T-helper 2 cell treated with Interferon-gamma antibody and Interleukin-4, amounts not matched to agents 100 ng/mL and 5 ng/mL, for 36 hours (primary cell): Measurements from ENCODE around the gene C14orf180. TPM values are rescaled to one million over a fixed set of nuclear protein-coding genes. Genes with fewer than 3 reads are reported as not detected.

Experiments used
- total RNA-seq: library from RNA; stranded (reverse); gene quantifications from 2 replicates; pipeline ENCODE4 v1.2.3, GENCODE V29; 2022

Gene C14orf180
- total RNA-seq, 1 donor from 2014 or later, result not detected

Other genes with a start within 250 kb of the C14orf180 start
- gene TMEM179, start 25.0 kb downstream of the C14orf180 start, total RNA-seq, result 0.11 and 0.30 TPM in 2 replicates
- gene INF2, start 109.9 kb downstream of the C14orf180 start, total RNA-seq, result 157 and 169 TPM in 2 replicates
- gene ADSS1, start 144.5 kb downstream of the C14orf180 start, total RNA-seq, result 1.0 and 1.8 TPM in 2 replicates
- gene SIVA1, start 173.4 kb downstream of the C14orf180 start, total RNA-seq, result 116 TPM in 2 replicates
- 141 and 147 TPM in 2 replicates for gene AKT1, start 216.0 kb downstream of the C14orf180 start, total RNA-seq
- gene ZBTB42, start 221.3 kb downstream of the C14orf180 start, total RNA-seq, result 5.4 and 5.5 TPM in 2 replicates